ENCODE results near the gene EP400.
"Not testable (repeated sequence)": the region's sequence is repeated elsewhere in the genome, so short reads cannot be mapped to it uniquely, and the experiment has no call there.

Gene EP400

DNA sequence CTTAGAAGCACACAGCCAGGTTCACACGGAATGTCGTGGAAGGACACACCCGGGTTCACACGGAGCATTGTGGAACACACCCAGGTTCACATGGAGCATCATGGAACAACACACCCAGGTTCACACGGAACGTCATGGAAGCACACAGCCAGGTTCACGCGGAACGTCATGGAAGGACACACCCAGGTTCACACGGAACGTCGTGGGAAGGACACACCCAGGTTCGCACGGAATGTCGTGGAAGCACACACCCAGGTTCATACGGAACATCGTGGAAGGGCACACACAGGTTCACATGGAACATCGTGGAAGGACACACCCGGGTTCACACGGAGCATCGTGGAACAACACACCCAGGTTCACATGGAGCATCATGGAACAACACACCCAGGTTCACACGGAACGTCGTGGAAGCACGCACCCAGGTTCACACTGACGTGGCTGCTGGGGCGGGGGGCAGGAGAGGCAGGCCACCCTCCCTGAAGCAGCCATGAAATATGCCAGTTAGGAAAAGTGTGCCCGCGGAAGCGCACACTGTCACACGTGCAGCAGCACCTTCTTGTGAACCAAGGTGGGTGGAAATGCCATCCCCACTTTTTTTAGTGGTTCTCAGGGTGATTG is 86.4 kb downstream of the EP400 start:
- no peak for DNase-seq (ENCODE audit: extremely low read depth in 1 of 2, low read depth in 1 of 2)

DNA sequence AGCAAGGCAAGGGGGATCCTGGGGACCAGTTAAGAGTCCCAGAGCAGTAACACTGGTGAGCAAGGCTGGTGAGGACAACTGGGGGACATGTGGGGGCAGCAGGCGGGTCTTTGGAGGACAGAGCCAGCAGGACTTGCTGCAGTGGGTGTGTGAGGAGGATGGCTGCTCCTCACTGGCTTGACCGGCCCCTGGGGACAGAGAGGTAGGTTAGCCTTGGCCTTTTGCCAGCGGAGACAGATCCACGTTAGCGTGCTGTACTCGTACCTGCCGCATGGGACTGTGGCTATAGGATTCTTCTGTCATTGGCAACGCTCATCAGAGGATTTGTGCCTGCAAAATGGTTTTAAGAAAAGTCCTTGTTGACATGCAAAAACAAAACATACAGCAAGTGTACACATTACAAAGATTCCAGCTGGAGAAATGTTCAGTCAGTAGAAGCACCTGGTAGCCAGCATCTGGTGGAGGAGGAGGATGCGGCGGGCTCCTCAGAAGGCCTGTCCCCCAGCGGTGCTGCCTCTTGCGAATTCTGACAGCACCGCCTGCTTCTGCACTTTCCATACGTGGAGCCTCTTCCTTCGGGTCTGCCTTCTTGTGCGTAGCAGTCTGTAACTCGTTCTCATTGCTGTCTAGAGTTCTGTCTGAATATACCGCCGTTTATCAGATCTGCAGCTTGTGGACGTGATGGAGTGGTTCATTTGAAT is 91.3 kb downstream of the EP400 start:
- no peak for DNase-seq (ENCODE audit: extremely low read depth in 1 of 2, low read depth in 1 of 2)

DNA sequence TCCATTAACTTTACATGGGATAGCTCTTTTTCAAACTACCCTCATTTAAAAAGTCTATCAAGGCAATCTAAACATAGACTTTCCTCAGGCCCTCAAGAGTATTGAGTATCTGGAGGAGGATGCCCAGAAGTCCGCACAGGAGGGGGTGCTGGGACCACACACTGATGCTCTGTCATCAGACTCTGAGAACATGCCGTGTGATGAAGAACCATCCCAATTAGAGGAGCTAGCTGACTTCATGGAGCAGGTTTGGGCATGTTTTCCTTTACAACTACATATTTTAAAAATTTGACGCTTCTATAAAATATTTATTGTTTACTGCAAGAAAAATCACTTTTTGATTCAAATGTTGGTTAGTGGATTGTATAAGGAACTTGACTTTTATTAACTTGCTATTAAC is 93.5 kb downstream of the EP400 start:
- no peak for DNase-seq (ENCODE audit: extremely low read depth in 1 of 2, low read depth in 1 of 2)

DNA sequence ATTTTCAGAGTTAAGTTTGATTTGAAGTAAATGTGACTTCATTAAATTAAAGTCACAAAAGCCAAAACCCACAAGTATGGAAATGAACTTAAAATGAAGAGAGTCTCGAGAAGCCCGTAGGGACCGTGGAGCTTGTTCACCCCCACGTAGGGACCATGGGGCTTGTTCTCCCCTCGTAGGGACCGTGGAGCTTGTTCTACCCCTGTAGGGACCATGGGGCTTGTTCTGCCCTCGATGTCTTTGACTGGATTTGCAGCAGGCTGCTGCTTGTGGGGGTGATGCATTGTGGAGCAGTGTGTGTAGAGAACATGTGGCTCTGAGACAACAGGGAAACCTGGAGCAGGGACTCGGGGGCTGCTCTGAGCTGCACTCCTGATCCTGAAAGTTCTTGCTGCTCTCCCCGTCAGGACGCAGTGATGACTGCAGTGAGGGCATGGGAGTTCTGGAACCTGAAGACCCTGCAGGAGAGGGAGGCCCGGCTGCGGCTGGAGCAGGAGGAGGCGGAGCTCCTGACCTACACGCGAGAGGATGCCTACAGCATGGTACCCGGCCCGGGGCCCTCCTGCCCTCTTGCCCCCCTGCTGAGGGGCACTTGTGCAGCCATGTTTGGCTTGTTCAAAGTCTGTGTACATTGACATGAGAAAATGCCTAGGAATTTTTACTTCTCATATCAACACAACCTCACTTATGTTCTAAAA is 94.2 kb downstream of the EP400 start:
- DNase-seq (ENCODE audit: extremely low read depth in 1 of 2, low read depth in 1 of 2): no peak

DNA sequence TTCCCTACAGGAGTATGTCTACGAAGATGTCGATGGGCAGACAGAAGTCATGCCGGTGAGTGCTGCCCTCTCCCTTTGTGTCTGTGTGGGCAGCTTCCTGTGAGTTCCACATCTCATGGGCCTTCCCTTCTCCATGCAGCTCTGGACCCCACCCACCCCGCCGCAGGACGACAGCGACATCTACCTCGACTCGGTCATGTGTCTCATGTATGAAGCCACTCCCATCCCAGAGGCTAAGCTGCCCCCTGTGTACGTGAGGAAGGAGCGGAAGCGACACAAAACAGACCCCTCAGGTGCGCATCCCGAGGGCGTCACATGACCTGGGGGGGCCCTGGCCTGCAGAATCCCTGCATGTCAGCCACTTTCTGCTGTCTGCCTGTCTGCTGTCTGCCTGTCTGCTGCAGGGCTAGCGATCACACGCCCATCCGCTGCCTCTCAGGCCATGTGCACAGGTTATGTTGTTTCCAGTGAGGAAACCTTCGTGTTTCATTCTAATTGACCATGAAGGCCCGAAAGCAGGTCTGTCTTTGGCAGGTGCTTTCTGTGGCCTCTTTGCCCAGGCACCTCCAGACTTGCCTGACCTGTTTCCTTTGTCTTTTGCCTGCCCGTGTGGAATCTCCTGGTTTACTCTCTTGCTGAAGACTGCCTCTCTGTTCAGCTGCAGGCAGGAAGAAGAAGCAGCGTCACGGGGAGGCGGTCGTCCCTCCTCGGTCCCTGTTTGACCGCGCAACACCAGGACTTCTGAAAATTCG is 95.1 kb downstream of the EP400 start:
- no peak for DNase-seq (ENCODE audit: extremely low read depth in 1 of 2, low read depth in 1 of 2)

DNA sequence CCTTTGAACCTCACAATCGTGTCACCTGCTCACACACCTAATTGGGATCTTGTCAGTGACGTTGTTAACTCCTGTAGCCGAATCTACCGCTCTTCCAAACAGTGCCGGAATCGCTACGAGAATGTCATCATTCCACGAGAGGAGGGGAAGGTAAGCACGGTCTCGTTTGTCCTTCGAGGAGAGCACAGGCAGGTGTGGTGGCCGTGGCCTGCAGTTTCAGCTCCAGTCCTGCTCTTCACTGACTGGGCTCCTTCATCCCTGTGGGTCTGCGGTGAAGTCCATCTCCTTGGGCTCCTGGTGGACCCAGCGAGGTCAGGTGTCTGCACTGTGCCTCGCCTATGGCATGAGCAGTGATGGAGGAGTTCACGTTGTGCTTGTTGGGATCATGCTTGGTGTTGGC is 96.0 kb downstream of the EP400 start:
- no peak for DNase-seq (ENCODE audit: extremely low read depth in 1 of 2, low read depth in 1 of 2)

DNA sequence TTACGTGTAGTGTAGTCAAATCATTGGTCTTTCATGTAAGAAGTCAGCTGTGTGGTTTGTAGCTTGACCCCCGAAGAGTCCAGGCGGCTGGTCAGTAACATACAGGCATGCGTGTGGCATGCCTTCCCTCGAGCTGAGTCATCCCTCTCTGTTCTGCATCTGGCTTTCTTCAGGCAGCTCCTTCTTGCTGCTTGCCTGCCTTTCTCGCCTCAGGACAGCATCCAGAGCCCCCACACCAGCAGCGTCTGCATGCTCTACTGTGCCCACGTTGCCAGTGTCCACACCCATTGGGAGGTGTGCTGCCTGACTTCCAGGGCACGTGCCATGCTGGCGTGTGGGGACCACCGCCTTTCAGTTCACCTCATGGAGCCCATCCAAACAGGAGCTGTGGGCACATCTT is 96.8 kb downstream of the EP400 start:
- no peak for DNase-seq (ENCODE audit: extremely low read depth in 1 of 2, low read depth in 1 of 2)

DNA sequence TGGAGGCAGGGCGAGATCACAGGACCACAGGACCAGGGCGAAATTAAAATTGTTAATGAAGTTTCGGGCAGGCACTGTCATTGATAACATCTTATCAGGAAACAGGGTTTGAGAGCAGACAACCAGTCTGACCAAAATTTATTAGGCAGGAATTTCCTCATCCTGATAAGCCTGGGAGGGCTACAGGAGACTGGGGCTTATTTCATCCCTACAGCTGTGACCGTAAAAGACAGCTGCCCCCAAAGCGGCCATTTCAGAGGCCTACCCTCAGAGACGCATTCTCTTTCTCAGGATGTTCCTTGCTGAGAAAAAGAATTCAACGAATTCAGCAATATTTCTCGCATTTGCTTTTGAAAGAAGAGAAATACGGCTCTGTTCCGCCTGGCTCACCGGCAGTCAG is 97.9 kb downstream of the EP400 start:
- DNase-seq (ENCODE audit: extremely low read depth in 1 of 2, low read depth in 1 of 2): not testable (repeated sequence)

DNA sequence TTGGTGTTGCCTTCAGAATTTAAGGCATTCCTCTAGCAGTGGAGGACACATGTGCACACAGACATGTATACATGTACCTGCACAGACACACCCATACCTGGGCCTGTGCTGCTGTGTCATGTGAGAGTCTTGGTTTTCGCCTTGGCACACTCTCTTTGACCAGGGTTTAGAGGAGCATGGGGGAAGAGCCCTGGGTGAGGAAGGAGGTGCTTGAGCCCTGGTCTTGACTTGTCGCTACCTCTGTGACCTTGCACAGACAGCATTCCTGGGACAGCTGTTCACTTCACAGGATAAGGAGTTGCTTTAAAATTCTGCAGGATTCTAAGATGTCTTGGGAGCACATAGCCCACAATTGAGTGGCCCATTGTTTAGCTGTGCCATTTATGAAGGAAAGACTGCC is 99.7 kb downstream of the EP400 start:
- no peak for DNase-seq (ENCODE audit: extremely low read depth in 1 of 2, low read depth in 1 of 2)

DNA sequence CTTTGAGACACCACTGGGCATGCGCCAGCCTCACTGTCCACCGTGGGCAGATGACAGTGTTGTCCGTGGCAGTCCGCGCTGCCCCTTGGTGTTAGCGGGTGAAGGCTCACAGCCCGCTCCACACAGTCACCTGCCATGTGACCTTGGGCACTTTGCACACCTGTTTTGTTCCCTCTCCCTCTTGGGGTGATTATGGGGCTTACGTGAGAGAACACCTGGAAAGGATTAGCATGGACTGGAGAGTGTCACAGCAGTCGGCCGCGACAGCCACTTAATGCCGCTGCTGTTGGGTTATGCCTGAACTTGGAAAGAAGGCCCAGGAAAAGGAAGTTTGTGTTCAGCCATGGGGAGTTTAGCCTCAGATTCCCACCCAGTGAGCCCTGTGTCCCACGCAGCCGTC is 100.1 kb downstream of the EP400 start:
- no peak for DNase-seq (ENCODE audit: extremely low read depth in 1 of 2, low read depth in 1 of 2)

DNA sequence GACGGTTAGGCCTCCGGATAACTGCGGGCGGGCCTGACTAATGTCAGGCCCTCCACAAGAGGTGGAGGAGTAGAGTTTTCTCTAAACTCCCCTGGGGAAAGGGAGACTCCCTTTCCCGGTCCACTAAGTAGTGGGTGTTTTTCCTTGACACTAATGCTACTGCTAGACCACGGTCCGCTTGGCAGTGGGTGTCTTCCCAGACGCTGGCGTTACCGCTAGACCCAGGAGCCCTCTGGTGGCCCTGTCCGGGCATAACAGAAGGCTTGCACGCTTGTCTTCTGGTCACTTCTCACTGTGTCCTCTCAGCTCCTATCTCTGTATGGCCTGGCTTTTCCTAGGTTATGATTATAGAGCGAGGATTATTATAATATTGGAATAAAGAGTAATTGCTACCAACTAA is 102.0 kb downstream of the EP400 start:
- DNase-seq (ENCODE audit: extremely low read depth in 1 of 2, low read depth in 1 of 2): not testable (repeated sequence)

DNA sequence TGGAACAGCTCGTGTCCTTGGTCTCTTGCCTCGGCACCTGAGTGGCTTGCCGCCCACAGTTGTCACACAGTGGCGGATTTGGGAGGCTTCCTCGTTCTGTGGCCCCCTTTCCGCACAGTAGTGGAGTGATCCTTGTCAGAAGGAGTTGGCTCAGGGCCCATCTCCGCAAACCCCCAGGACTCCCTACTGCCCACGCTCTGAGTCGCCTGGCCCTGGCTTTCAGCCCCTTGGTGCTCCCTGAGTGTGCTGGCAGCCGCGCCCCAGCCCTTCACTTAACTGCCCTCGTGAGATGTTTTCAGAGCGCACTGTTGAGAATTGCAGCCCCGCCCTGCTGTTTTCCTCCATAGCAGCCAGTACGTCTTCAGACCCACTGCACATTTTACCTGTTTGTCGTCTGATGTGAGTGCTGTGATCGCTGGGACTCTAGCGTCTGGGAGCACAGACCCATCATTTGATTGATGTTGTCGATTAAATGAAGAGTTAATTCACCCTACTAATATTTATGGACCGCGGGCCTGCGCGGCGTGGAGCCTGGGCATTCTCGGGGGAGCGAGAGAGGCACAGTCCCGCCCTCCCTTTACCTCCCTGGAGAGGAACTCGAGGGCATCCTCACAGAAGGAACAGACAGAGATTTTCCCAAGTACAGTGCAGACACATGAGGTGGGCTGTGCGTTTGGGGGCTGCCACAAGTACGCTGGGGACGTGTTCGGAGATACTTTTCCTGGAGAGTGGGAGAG is 102.6 kb downstream of the EP400 start:
- DNase-seq (ENCODE audit: extremely low read depth in 1 of 2, low read depth in 1 of 2): no peak

DNA sequence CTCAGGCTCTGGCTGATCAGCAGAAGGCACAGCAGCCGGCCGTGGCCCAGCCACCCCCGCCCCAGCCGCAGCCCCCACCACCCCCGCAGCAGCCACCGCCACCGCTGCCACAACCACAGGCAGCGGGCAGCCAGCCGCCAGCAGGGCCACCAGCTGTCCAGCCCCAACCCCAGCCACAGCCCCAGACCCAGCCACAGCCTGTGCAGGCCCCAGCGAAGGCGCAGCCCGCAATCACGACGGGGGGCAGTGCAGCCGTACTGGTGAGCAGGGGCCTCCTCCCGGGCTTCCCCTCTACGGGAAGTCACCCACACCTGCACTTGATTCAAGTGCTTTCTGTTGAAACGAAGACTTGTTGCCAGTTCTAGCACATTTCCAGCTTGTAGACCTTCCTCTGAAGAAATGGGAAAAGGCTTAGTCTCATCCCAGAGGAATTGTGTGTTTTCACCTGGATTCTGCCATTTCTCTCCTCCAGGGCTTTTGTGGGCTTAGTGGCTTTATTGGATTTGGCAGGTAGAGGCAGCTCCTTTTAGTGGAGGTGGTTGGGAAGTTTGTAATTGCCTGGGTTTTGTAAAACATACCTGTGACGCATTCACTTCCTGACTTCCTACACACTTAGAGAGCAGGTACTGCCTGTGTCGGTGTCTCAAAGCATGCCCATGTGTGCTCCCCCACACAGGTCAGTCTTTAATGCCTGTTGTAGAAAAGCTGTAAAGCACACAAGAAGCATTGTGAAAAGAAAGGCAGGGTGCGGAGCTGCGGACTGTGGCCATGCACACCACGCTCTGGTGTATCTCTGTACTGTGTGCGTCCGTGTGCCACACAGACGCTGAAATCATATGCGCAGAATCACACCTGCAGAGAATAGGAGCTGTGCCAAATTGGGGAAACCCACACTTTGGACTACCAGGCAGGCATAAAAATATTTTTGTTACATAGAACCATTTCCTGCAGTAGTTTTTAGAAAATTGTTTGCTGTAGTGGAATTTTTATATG is 103.9 kb downstream of the EP400 start:
- no peak for DNase-seq (ENCODE audit: extremely low read depth in 1 of 2, low read depth in 1 of 2)

DNA sequence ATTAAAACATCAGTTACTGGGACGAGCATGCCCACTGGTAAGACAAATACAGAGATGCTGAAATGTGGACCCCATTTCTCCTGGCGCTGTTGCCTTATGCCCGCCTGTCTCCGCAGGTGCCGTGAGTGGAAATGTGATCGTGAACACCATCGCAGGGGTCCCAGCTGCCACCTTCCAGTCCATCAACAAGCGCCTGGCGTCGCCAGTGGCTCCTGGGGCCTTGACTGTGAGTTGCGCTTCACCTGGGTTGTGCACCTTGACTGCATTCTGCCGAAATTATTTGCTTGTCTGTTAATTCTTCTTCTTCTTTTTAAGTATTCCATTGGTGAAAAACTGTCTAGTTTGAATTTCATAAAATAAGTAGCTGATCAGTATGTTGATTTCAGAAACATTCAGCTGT is 105.2 kb downstream of the EP400 start:
- no peak for DNase-seq (ENCODE audit: extremely low read depth in 1 of 2, low read depth in 1 of 2)

DNA sequence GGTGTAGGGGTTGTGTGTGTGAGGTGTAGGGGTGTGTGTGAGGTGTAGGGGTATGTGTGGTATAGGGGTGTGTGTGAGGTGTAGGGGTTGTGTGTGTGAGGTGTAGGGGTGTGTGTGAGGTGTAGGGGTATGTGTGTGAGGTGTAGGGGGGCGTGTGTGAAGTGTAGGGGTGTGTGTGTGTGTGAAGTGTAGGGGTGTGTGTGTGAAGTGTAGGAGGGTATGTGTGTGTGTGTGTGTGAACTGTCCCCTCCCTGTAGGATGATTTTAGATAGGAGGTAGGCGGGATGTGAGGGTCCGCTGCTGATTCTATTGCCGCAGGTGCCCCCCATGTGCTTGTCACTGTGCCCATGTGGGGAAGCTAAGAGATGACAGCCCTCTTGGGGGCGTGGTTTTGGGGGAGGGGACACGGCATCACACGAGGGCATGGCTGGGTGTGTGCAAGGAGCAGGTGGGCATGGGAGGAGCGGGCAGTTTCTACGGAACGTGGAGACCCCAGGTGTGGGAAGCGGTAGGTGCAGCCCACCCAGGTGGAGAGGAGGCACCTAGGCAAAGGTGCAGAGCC is 105.9 kb downstream of the EP400 start:
- no peak for DNase-seq (ENCODE audit: extremely low read depth in 1 of 2, low read depth in 1 of 2)

DNA sequence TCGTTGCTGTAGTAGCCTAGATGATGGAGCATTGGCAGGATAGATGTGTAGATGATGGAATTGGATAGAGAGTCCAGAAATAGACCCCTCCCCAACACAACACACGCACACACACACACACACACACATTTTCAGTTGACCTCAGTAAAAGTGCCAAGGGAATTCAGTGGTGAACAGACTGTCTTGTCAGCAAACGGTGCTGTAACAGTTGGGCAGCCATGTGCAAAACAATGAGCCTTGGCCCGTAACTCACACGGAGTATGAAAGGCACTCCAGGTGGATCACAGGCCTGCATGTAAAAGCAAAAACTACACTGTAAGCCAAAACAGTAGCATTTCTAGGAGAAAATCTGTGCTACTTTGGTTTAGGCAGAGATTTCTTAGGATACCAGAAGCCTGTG is 106.6 kb downstream of the EP400 start:
- no peak for DNase-seq (ENCODE audit: extremely low read depth in 1 of 2, low read depth in 1 of 2)

DNA sequence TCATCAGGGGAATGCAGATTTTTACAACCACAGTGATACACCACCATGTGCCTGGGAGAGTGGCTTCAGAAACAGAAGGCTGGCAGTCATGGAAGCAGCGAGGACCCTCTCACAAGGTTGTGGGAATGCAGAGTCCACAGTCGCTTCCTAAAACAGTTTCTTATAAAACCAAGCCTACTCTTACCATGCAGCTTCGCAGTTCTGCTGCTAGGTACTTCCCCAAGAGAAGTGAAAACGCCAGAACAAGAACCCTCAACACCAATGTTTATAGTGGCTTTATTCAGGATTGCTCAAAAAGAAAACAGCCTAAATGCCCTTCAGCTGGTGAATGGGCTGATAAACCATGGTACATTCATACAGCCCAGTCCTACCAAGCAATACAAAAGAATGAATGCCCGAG is 107.2 kb downstream of the EP400 start:
- DNase-seq (ENCODE audit: extremely low read depth in 1 of 2, low read depth in 1 of 2): no peak

DNA sequence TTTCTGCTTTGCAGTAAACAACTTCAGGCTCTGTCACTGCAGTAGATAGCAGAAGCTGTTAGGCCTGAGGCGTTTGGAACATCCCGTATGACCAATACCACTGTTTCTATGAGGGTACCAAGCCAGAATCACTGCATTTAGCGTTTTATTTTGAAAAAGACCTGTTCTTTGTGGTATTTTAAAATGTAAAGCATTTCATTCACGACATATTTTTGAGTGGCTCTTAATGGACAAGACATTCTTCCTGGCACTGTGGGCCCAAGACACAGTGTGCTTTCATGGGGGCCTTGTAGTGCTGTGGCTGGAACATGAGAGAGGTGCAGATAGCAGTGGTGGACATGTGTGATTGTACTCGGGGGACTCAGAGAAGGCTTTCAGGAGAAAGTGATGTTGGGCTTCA is 107.9 kb downstream of the EP400 start:
- DNase-seq (ENCODE audit: extremely low read depth in 1 of 2, low read depth in 1 of 2): no peak

DNA sequence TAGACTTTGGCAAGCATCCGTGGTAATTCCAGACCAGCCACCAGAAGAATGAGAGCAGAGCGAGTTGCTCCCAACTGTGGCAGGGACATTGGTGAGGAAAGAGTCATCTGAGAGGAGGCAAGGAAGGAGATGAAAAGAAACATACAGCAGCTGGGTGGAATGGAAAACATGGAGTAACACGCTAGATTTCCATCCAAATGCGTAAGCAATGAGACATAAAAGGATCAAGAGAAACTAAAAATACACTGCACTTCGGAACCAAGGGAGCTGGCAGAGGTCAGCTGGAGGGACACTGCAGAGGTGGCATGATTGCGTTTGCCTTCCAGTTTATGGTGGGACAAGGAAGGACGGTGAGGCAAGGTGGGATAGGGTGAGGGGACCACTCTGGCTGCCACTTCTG is 111.5 kb downstream of the EP400 start:
- no peak for DNase-seq (ENCODE audit: extremely low read depth in 1 of 2, low read depth in 1 of 2)

All from stimulated activated CD8-positive, alpha-beta memory T cell treated with anti-CD3 and anti-CD28 coated beads, Interleukin-7, amount 100 ng/mL, for 48 hours (primary cell).